Neural cell (in vitro differentiated cells): ENCODE measurements around the gene BUB3. TPM values are rescaled to one million over a fixed set of nuclear protein-coding genes. Genes with fewer than 3 reads are reported as not detected.

ENCODE experiments used
- H2AFZ ChIP-seq: fragments of 200-600, 300-800 bp; sonication (generic), shearing (Covaris generic); 2 replicates; pipeline ENCODE4 v1.6.0; 2014; ENCODE audit warnings: low read depth, mild to moderate bottlenecking, antibody characterized with exemption, low read length, moderate library complexity
- H3F3A ChIP-seq: fragments of 200-600 bp; shearing (Covaris generic); 2 replicates; pipeline ENCODE4 v1.6.1; 2016; ENCODE audit warnings: mild to moderate bottlenecking, moderate library complexity, mixed read lengths, antibody characterized with exemption, low read length; ENCODE audit not compliant: insufficient read depth, poor library complexity, severe bottlenecking
- H3K27ac ChIP-seq: fragments of 200-600, 300-800 bp; sonication (generic), shearing (Covaris generic); 2 replicates; pipeline ENCODE4 v1.5.1; 2014; ENCODE audit warnings: mild to moderate bottlenecking, low read length, moderate library complexity
- H3K27me3 ChIP-seq: fragments of 300-800, 200-600 bp; sonication (generic), shearing (Covaris generic); 2 replicates; pipeline ENCODE4 v1.6.0; 2014; ENCODE audit warnings: mild to moderate bottlenecking, low read depth, low read length, moderate library complexity; ENCODE audit not compliant: insufficient read depth
- H3K36me3 ChIP-seq: fragments of 300-800, 200-600 bp; sonication (generic), shearing (Covaris generic); 2 replicates; pipeline ENCODE4 v1.5.1; 2014; ENCODE audit warnings: mild to moderate bottlenecking, antibody characterized with exemption, low read length, moderate library complexity; ENCODE audit not compliant: insufficient read depth
- H3K4me2 ChIP-seq: fragments of 300-800, 200-600 bp; sonication (generic), shearing (Covaris generic); 2 replicates; pipeline ENCODE4 v1.6.0; 2014; ENCODE audit warnings: mild to moderate bottlenecking, low read length
- H3K4me3 ChIP-seq: fragments of 300-800, 200-600 bp; sonication (generic), shearing (Covaris generic); 2 replicates; pipeline ENCODE4 v1.5.1; 2014; ENCODE audit warnings: mild to moderate bottlenecking, low read length, moderate library complexity
- H3K79me2 ChIP-seq: fragments of 200-600 bp; shearing (Covaris generic); replicated peaks from 2 replicates; pipeline ENCODE4 v1.6.0; 2014; ENCODE audit warnings: mild to moderate bottlenecking, low read length, moderate library complexity; ENCODE audit not compliant: insufficient read depth
- H3K9ac ChIP-seq: fragments of 300-800, 200-600 bp; sonication (generic), shearing (Covaris generic); 2 replicates; pipeline ENCODE4 v1.6.1; 2016; ENCODE audit warnings: mild to moderate bottlenecking, low read length, mixed read lengths
- H3K9me2 ChIP-seq: fragments of 200-600 bp; shearing (Covaris generic); 2 replicates; pipeline ENCODE4 v1.6.1; 2016; ENCODE audit warnings: mild to moderate bottlenecking, low read length, mixed read lengths; ENCODE audit not compliant: insufficient read depth
- H3K9me3 ChIP-seq: fragments of 200-600, 300-800 bp; sonication (generic), shearing (Covaris generic); 2 replicates; pipeline ENCODE4 v1.6.1; 2016; ENCODE audit warnings: mild to moderate bottlenecking, mixed run types, low read length, moderate library complexity, mixed read lengths
- H4K20me1 ChIP-seq: fragments of 200-600 bp; shearing (Covaris generic); 2 replicates; pipeline ENCODE4 v1.6.1; 2016; ENCODE audit warnings: mild to moderate bottlenecking, mixed run types; ENCODE audit not compliant: insufficient read depth
- EP300 ChIP-seq: fragments of 450-650 bp; conservative IDR thresholded peaks from 2 replicates; pipeline ENCODE4 v1.6.1; 2014; ENCODE audit warnings: antibody characterized with exemption, mild to moderate bottlenecking, moderate library complexity; ENCODE audit not compliant: poor library complexity, severe bottlenecking
- EZH2 ChIP-seq: fragments of 200-600, 300-800 bp; shearing (Covaris generic), sonication (generic); IDR thresholded peaks from 2 replicates; pipeline ENCODE4 v1.6.1; 2014; ENCODE audit warnings: antibody characterized with exemption, low read length, borderline replicate concordance, mild to moderate bottlenecking; ENCODE audit not compliant: insufficient read depth, poor library complexity, severe bottlenecking
- MXI1 ChIP-seq: fragments of 450-650 bp; conservative IDR thresholded peaks from 2 replicates; pipeline ENCODE4 v1.6.1; 2014; ENCODE audit warnings: antibody characterized with exemption, mild to moderate bottlenecking; ENCODE audit not compliant: poor library complexity, severe bottlenecking
- POLR2AphosphoS5 ChIP-seq: IDR thresholded peaks from 2 replicates; pipeline ENCODE4 v1.6.1; 2012
- TAF1 ChIP-seq: IDR thresholded peaks from 2 replicates; pipeline ENCODE4 v1.6.1; 2012; ENCODE audit warnings: low read depth
- polyA plus RNA-seq: library from polyadenylated mRNA; depleted of rRNA; stranded (reverse); fragments of >200 nt; gene quantifications from 2 replicates; pipeline ENCODE4 v1.2.3, GENCODE V29; 2014
- TF ChIP-seq, protein P1 (sequence below): IDR thresholded peaks from 2 replicates; pipeline ENCODE4 v1.6.1; 2012; ENCODE audit warnings: borderline replicate concordance
- TF ChIP-seq, protein P2 (sequence below): fragments of 450-650 bp; IDR thresholded peaks from 2 replicates; pipeline ENCODE4 v1.5.1; 2014; ENCODE audit warnings: antibody characterized with exemption, mild to moderate bottlenecking, moderate library complexity; ENCODE audit not compliant: poor library complexity, severe bottlenecking

BUB3 gene
- polyA plus RNA-seq, 1 donor from 2014 or later, result 162 TPM

DNA sequence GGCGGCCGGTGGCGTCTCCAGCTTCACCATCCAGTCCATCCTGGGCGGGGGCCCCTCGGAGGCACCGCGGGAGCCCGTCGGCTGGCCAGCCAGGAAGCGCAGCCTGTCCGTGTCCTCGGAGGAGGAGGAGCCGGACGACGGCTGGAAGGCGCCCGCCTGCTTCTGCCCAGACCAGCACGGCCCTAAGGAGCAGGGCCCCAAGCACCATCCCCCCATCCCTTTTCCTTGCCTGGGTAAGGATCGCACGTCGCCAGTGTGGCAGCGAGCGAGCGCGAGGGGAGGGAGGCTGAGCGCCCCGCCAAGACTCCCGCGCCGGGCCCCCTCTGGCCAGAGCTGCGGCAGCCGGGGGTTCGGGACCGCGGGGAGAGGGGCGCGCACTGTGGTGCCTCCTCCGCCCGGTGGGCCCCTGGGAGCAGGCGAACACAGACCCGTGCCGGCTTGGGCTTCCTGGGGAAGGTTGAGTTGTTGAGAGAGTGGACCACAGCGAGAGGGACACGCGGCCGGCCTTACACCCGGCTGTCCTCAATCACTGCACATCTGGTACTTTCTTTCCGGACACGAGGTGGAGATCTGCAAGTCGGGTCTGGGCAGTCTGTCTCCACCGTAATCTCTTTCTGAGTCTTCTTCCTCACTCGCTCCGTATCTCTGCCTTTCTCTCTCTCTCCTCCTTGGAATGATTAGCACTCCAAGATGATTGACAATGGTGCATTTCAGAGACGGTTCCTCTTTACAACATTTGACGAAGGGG lies 5.6 kb upstream of the BUB3 start:
- no peak for TF ChIP-seq TAF1
- TF ChIP-seq EZH2, result peak; percentile 0
- Histone ChIP-seq H3K27me3 (peaks cover 100% of the 10 kb centered on the region), H2AFZ (no peak overlapping the region), H3K9me2 (no peaks in the 10 kb centered on the region), H3F3A (no peaks in the 10 kb centered on the region), H3K36me3 (no peaks in the 10 kb centered on the region), H3K79me2 (no peaks in the 10 kb centered on the region), H3K4me3 (peak overlapping the region; percentile 15), H3K9ac (no peak overlapping the region), H3K9me3 (no peaks in the 10 kb centered on the region), H3K4me2 (no peak overlapping the region), H4K20me1 (no peaks in the 10 kb centered on the region), H3K27ac (no peak overlapping the region)

DNA sequence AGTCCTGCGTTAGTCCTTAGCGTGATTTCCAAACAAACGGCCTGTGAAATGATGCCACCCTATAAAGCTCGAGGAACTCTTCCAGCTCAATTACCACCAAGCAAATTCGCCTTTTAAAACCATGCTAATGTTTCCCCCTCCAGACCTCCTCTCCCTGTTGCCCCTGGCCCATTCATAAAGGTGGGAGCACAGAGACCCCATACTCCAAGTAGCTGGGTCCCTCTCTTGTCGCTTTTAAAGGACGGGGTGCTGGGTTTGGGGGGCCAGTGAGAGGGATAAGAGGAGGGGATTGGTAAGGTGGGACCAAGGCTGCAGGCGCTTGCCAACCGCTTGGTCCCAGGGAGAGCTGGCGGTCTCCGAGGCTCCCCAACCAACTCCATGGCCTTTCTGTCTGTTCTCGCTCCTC lies 5.0 kb upstream of the BUB3 start:
- no peak overlapping the region for H3K27ac ChIP-seq
- no peaks in the 10 kb centered on the region for H3K9me3 ChIP-seq
- no peaks in the 10 kb centered on the region for H3F3A ChIP-seq
- H2AFZ ChIP-seq, result no peak overlapping the region
- TF ChIP-seq, protein P1, sequence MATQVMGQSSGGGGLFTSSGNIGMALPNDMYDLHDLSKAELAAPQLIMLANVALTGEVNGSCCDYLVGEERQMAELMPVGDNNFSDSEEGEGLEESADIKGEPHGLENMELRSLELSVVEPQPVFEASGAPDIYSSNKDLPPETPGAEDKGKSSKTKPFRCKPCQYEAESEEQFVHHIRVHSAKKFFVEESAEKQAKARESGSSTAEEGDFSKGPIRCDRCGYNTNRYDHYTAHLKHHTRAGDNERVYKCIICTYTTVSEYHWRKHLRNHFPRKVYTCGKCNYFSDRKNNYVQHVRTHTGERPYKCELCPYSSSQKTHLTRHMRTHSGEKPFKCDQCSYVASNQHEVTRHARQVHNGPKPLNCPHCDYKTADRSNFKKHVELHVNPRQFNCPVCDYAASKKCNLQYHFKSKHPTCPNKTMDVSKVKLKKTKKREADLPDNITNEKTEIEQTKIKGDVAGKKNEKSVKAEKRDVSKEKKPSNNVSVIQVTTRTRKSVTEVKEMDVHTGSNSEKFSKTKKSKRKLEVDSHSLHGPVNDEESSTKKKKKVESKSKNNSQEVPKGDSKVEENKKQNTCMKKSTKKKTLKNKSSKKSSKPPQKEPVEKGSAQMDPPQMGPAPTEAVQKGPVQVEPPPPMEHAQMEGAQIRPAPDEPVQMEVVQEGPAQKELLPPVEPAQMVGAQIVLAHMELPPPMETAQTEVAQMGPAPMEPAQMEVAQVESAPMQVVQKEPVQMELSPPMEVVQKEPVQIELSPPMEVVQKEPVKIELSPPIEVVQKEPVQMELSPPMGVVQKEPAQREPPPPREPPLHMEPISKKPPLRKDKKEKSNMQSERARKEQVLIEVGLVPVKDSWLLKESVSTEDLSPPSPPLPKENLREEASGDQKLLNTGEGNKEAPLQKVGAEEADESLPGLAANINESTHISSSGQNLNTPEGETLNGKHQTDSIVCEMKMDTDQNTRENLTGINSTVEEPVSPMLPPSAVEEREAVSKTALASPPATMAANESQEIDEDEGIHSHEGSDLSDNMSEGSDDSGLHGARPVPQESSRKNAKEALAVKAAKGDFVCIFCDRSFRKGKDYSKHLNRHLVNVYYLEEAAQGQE, result no peak
- TF ChIP-seq POLR2AphosphoS5, result no peak
- TF ChIP-seq, protein P2, sequence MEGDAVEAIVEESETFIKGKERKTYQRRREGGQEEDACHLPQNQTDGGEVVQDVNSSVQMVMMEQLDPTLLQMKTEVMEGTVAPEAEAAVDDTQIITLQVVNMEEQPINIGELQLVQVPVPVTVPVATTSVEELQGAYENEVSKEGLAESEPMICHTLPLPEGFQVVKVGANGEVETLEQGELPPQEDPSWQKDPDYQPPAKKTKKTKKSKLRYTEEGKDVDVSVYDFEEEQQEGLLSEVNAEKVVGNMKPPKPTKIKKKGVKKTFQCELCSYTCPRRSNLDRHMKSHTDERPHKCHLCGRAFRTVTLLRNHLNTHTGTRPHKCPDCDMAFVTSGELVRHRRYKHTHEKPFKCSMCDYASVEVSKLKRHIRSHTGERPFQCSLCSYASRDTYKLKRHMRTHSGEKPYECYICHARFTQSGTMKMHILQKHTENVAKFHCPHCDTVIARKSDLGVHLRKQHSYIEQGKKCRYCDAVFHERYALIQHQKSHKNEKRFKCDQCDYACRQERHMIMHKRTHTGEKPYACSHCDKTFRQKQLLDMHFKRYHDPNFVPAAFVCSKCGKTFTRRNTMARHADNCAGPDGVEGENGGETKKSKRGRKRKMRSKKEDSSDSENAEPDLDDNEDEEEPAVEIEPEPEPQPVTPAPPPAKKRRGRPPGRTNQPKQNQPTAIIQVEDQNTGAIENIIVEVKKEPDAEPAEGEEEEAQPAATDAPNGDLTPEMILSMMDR, result no peak
- TF ChIP-seq MXI1, result no peak
- peak; percentile 9 for TF ChIP-seq EZH2
- no peaks in the 10 kb centered on the region for H3K79me2 ChIP-seq
- no peak overlapping the region for H3K4me2 ChIP-seq
- H3K27me3 ChIP-seq, result peaks cover 94% of the 10 kb centered on the region
- no peaks in the 10 kb centered on the region for H3K9me2 ChIP-seq
- H3K9ac ChIP-seq, result no peak overlapping the region
- H3K4me3 ChIP-seq, result peak overlapping the region; percentile 65
- H3K36me3 ChIP-seq, result no peaks in the 10 kb centered on the region
- H4K20me1 ChIP-seq, result no peaks in the 10 kb centered on the region

DNA sequence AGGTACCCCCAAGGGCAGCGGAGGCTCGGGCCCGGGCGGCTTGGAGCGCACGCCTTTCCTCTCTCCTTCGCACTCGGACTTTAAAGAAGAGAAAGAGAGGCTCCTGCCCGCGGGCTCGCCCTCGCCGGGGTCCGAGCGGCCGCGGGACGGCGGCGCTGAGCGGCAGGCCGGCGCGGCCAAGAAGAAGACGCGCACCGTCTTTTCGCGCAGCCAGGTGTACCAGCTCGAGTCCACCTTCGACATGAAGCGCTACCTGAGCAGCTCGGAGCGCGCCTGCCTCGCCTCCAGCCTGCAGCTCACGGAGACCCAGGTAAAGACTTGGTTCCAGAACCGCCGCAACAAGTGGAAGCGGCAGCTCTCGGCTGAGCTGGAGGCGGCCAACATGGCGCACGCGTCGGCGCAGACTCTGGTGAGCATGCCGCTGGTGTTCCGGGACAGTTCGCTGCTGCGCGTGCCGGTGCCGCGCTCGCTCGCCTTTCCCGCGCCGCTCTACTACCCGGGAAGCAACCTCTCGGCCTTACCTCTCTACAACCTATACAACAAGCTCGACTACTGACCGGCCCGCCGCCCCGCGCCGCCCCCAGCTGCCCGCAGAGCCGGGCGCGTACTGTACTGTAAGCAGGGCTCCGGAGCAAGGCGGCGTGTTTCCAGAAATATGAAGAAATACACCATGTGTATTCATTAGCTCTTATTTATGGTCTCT lies 4.5 kb upstream of the BUB3 start:
- Histone ChIP-seq H3K4me3 (peak overlapping the region; percentile 65), H3K36me3 (no peaks in the 10 kb centered on the region), H4K20me1 (no peaks in the 10 kb centered on the region), H3K9ac (no peak overlapping the region), H3K27ac (no peak overlapping the region), H3K79me2 (peaks cover under 1% of the 10 kb centered on the region), H2AFZ (peak overlapping the region; percentile 24), H3K9me3 (no peaks in the 10 kb centered on the region), H3K4me2 (peak overlapping the region; percentile 53), H3K27me3 (peaks cover 89% of the 10 kb centered on the region), H3K9me2 (no peaks in the 10 kb centered on the region), H3F3A (no peaks in the 10 kb centered on the region)
- TF ChIP-seq MXI1, result peak; percentile 33
- no peak for TF ChIP-seq EP300
- TF ChIP-seq EZH2, result peak; percentile 82
